Stimulated activated naive CD8-positive, alpha-beta T cell treated with anti-CD3 and anti-CD28 coated beads, Interleukin-15, Interleukin-2, amounts not matched to agents 100 ng/mL and 50 ng/mL, for 24 hours (primary cell): ENCODE results near the gene SETD2.
"Not testable (repeated sequence)": the region's sequence is repeated elsewhere in the genome, so short reads cannot be mapped to it uniquely, and the experiment has no call there.

ENCODE experiments used
- H3K27ac Mint-ChIP-seq: one replicate; pipeline ENCODE4 v1.8.0; 2021; ENCODE audit warnings: mild to moderate bottlenecking, mixed read lengths
- H3K27me3 Mint-ChIP-seq: one replicate; pipeline ENCODE4 v1.8.0; 2021; ENCODE audit warnings: mixed read lengths
- H3K36me3 Mint-ChIP-seq: one replicate; pipeline ENCODE4 v1.8.0; 2021; ENCODE audit warnings: low read depth, mixed read lengths
- H3K4me1 Mint-ChIP-seq: one replicate; pipeline ENCODE4 v1.8.0; 2021; ENCODE audit warnings: low read depth, mixed read lengths
- H3K4me3 Mint-ChIP-seq: one replicate; pipeline ENCODE4 v1.8.0; 2021; ENCODE audit warnings: mild to moderate bottlenecking, mixed read lengths
- H3K9me3 Mint-ChIP-seq: one replicate; pipeline ENCODE4 v1.8.0; 2021; ENCODE audit warnings: mixed read lengths

SETD2 gene

DNA sequence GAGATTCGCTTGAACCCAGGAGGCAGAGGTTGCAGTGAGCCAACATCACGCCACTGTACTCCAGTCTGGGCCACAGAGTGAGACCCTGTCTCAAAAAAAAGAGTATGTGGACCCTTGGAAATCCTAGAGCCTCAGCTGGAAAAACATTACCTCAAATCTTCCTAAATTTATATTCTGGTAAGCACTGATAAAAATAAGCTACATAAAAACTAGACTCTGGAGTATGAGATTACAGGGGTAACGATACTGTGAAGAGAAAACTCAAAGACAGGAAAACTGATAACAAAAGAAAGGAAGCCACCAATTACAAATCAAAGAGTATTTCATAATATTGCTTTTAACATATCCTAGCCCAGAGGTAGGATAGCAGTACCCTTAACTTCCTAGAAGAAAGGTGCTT is 30.3 kb downstream of the SETD2 start:
- H3K36me3 Mint-ChIP-seq = peaks cover 15% of the 10 kb centered on the region
- no peaks in the 10 kb centered on the region for H3K9me3 Mint-ChIP-seq
- no peak overlapping the region for H3K27ac Mint-ChIP-seq
- no peak overlapping the region for H3K4me3 Mint-ChIP-seq
- no peaks in the 10 kb centered on the region for H3K27me3 Mint-ChIP-seq
- H3K4me1 Mint-ChIP-seq = peaks cover 62% of the 10 kb centered on the region

DNA sequence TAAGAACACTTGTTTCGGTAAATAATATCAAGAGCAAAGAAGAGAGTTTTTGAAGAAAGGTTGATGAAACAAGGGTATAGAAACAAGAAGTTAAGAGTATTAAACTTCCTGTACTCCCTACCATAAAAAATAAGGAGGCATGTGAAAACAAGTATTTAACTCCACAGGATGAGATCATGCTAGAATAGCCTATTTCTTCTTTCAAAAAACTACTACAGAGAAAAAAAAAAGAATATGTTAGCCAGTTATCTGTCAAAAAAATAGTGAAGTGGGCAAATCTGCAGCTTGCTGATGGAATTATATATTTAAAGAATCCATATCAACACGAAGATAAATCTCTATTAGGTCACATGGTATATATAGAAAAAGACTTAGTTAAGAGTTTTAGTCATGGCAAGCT is 33.4 kb downstream of the SETD2 start:
- Mint-ChIP-seq H3K4me1 (peaks cover 56% of the 10 kb centered on the region), H3K36me3 (peaks cover 23% of the 10 kb centered on the region), H3K27ac (peak overlapping the region; percentile 8)

DNA sequence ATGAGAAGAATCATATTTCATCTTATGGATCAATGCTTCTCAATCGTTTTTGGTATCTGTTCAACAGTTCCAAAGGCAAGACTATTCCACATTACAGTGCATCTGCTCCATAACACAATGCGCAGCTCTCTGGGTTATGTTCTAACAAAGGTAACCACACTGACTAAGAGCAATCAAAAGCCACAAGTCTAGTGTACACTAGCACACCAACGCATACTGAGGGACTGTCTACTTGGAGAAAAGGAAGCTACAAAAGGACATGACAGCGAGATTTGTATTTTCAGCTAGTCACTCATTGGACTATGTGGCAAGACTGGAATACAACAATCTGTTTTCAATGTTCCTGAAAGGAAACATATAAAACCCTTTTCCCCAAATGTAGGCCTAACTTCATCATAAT is 35.8 kb downstream of the SETD2 start:
- no peak overlapping the region for H3K4me3 Mint-ChIP-seq
- peaks cover 38% of the 10 kb centered on the region for H3K4me1 Mint-ChIP-seq
- H3K27me3 Mint-ChIP-seq = no peaks in the 10 kb centered on the region
- H3K9me3 Mint-ChIP-seq = no peaks in the 10 kb centered on the region
- peaks cover 40% of the 10 kb centered on the region for H3K36me3 Mint-ChIP-seq
- no peak overlapping the region for H3K27ac Mint-ChIP-seq

More for the DNA sequence above, 33.4 kb downstream of the SETD2 start:
- no peaks in the 10 kb centered on the region for H3K27me3 Mint-ChIP-seq
- H3K4me3 Mint-ChIP-seq = no peak overlapping the region
- H3K9me3 Mint-ChIP-seq = no peaks in the 10 kb centered on the region

GRCh38 chr3:47123857-47124256 is 40.1 kb downstream of the SETD2 start:
- peaks cover 63% of the 10 kb centered on the region for H3K36me3 Mint-ChIP-seq
- no peaks in the 10 kb centered on the region for H3K27me3 Mint-ChIP-seq
- peaks cover 9% of the 10 kb centered on the region for H3K9me3 Mint-ChIP-seq
- no peak overlapping the region for H3K27ac Mint-ChIP-seq
- peaks cover 38% of the 10 kb centered on the region for H3K4me1 Mint-ChIP-seq
- no peak overlapping the region for H3K4me3 Mint-ChIP-seq

DNA sequence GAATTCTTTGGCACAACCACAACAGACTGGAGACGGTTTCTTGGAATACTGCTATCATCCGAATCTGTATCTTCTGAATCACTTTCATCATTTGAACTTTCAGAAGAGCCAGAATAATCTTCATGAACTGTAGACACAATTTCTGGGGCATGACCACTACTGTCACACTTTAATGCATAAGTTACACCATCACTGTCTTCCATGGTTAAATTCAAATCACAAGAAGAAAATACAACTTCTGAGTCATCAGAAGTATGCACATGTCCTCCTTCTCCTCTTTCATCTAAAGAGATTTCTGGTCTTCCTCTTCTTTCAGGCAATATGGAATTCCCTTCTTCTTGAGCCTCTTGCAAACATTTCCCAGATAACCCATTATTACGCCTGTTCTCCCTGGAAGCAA is 42.5 kb downstream of the SETD2 start:
- peaks cover 78% of the 10 kb centered on the region for H3K36me3 Mint-ChIP-seq
- no peak overlapping the region for H3K27ac Mint-ChIP-seq
- peaks cover 41% of the 10 kb centered on the region for H3K4me1 Mint-ChIP-seq
- H3K4me3 Mint-ChIP-seq = no peak overlapping the region
- H3K9me3 Mint-ChIP-seq = peaks cover 9% of the 10 kb centered on the region
- no peaks in the 10 kb centered on the region for H3K27me3 Mint-ChIP-seq

GRCh38 chr3:47120138-47120537 is 43.8 kb downstream of the SETD2 start:
- peaks cover 66% of the 10 kb centered on the region for H3K36me3 Mint-ChIP-seq
- no peaks in the 10 kb centered on the region for H3K27me3 Mint-ChIP-seq
- H3K4me1 Mint-ChIP-seq = peaks cover 41% of the 10 kb centered on the region
- H3K4me3 Mint-ChIP-seq = no peak overlapping the region
- peak overlapping the region; percentile 26 for H3K27ac Mint-ChIP-seq
- peaks cover 9% of the 10 kb centered on the region for H3K9me3 Mint-ChIP-seq

DNA sequence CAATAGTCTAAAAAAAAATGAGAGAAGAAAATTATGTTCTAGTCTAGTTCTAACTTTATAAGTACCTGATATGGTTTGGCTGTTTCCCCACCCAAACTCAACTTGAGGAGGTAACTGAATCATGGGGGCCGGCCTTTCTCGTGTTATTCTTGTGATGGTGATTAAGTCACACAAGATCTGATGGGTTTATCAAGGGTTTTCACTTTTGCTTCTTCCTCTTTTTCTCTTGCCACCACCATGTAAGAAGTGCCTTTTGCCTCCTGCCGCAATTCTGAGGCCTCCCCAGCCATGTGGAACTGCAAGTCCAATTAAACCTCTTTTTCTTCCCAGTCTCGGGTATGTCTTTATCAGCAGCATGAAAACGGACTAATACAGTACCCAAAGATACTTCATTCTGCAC is 44.5 kb downstream of the SETD2 start:
- not testable (repeated sequence) for H3K9me3 Mint-ChIP-seq, H3K27ac Mint-ChIP-seq

DNA sequence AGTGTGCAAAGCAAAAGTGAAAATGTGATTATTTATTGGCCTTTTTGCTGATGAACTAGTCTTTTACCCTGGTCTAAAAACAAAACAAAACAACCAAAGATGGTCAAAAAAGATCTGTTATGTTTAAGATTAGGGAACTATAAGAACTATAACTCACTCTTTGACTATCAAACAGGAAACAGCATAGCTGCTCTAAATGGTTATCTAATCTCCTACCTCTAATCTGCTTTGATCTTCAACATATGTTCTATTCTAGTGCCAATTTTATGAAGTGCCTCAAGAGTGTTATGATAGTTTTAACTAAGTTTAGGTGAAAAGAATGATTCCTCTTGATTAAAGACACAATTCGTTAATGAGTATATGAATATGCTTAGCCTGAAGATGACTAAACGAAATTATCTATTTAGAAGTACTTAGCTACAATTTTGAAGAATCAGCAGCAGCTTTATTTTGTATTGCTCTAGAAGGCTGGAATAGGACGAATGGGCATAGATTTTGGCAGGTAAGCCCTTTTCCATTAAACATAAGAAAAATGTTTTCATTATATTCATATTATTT is 46.0 kb downstream of the SETD2 start:
- peak overlapping the region; percentile 12 for H3K27ac Mint-ChIP-seq
- no peaks in the 10 kb centered on the region for H3K27me3 Mint-ChIP-seq
- H3K36me3 Mint-ChIP-seq = peaks cover 70% of the 10 kb centered on the region
- no peak overlapping the region for H3K4me3 Mint-ChIP-seq
- H3K9me3 Mint-ChIP-seq = peaks cover 9% of the 10 kb centered on the region
- peaks cover 46% of the 10 kb centered on the region for H3K4me1 Mint-ChIP-seq

More for the DNA sequence above, 44.5 kb downstream of the SETD2 start:
- not testable (repeated sequence) for H3K27me3 Mint-ChIP-seq, H3K4me3 Mint-ChIP-seq
- H3K4me1 Mint-ChIP-seq = peaks cover 41% of the 10 kb centered on the region
- H3K36me3 Mint-ChIP-seq = peaks cover 70% of the 10 kb centered on the region

- not testable (repeated sequence) for H3K4me3 Mint-ChIP-seq, H3K27ac Mint-ChIP-seq, H3K9me3 Mint-ChIP-seq, H3K27me3 Mint-ChIP-seq
- Mint-ChIP-seq H3K36me3 (peaks cover 56% of the 10 kb centered on the region), H3K4me1 (peaks cover 27% of the 10 kb centered on the region)
These were observed 48.4 kb downstream of the SETD2 start for GRCh38 chr3:47115524-47115923.

GRCh38 chr3:47113669-47114365 is 50.1 kb downstream of the SETD2 start:
- Mint-ChIP-seq H3K9me3 (no peaks in the 10 kb centered on the region), H3K4me1 (peaks cover 16% of the 10 kb centered on the region), H3K4me3 (no peak overlapping the region), H3K36me3 (peaks cover 59% of the 10 kb centered on the region), H3K27me3 (no peaks in the 10 kb centered on the region), H3K27ac (no peak overlapping the region)

DNA sequence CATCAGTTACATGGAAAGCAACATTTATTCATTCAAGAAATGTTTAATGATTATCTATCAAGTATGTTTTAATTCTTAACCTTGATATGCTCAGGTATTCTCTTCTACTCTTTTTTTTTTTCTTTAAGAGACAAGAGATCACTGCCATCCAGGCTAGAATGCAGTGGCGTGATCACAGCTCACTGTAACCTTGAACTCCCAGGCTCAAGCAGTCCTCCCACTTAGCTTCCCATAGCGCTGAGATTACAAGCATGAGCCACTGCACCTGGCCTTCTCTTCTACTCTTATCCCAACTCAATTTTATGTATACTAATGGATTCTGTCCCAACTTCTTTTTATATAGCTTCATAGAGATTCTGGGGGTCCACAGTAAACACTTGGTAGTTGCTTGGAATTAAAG is 50.9 kb downstream of the SETD2 start:
- peaks cover 65% of the 10 kb centered on the region for H3K36me3 Mint-ChIP-seq
- no peak overlapping the region for H3K27ac Mint-ChIP-seq
- no peaks in the 10 kb centered on the region for H3K27me3 Mint-ChIP-seq
- no peak overlapping the region for H3K4me3 Mint-ChIP-seq
- no peaks in the 10 kb centered on the region for H3K9me3 Mint-ChIP-seq
- H3K4me1 Mint-ChIP-seq = peaks cover 14% of the 10 kb centered on the region

- Mint-ChIP-seq H3K27me3 (no peaks in the 10 kb centered on the region), H3K27ac (no peak overlapping the region), H3K4me3 (no peak overlapping the region), H3K4me1 (peaks cover 4% of the 10 kb centered on the region), H3K9me3 (no peaks in the 10 kb centered on the region), H3K36me3 (peaks cover 64% of the 10 kb centered on the region)
These were observed 54.5 kb downstream of the SETD2 start for GRCh38 chr3:47109393-47109792.

- no peaks in the 10 kb centered on the region for H3K4me1 Mint-ChIP-seq
- H3K27me3 Mint-ChIP-seq = no peaks in the 10 kb centered on the region
- H3K4me3 Mint-ChIP-seq = no peak overlapping the region
- no peak overlapping the region for H3K27ac Mint-ChIP-seq
- peaks cover 60% of the 10 kb centered on the region for H3K36me3 Mint-ChIP-seq
- no peaks in the 10 kb centered on the region for H3K9me3 Mint-ChIP-seq
These were observed 55.4 kb downstream of the SETD2 start for GRCh38 chr3:47108546-47108945.

- Mint-ChIP-seq H3K4me1 (no peaks in the 10 kb centered on the region), H3K27ac (no peak overlapping the region), H3K4me3 (no peak overlapping the region), H3K36me3 (peaks cover 48% of the 10 kb centered on the region), H3K27me3 (no peaks in the 10 kb centered on the region), H3K9me3 (no peaks in the 10 kb centered on the region)
These were observed 59.7 kb downstream of the SETD2 start for GRCh38 chr3:47104259-47104658.

DNA sequence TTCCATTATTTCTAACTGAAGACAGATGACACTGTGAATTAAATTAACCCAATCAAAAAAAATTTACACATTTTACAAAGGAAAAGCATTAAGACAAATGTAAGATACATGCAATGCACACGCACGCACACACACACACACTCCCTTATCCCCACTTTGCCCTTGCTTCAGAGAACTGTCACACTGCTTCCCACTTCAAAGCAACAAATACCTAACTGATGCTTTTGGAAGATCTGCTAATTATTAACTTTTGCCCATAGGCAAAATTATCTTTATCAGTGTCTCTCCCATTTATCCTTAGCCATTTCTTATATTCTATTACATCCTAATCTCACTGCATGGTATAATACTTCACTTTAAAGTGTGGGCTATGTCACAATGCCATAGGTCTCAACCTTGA is 60.3 kb downstream of the SETD2 start:
- Mint-ChIP-seq H3K27ac (peak overlapping the region; percentile 19), H3K4me3 (no peak overlapping the region), H3K4me1 (no peaks in the 10 kb centered on the region), H3K36me3 (peaks cover 42% of the 10 kb centered on the region), H3K9me3 (no peaks in the 10 kb centered on the region), H3K27me3 (no peaks in the 10 kb centered on the region)

- H3K27ac Mint-ChIP-seq = no peak overlapping the region
- no peaks in the 10 kb centered on the region for H3K4me1 Mint-ChIP-seq
- H3K4me3 Mint-ChIP-seq = no peak overlapping the region
- peaks cover 48% of the 10 kb centered on the region for H3K36me3 Mint-ChIP-seq
- no peaks in the 10 kb centered on the region for H3K9me3 Mint-ChIP-seq
- H3K27me3 Mint-ChIP-seq = no peaks in the 10 kb centered on the region
These were observed 61.8 kb downstream of the SETD2 start for GRCh38 chr3:47102081-47102600.
